Pancreas (tissue), 10 donors: ENCODE measurements around the gene AACS. TPM values are rescaled to one million over a fixed set of nuclear protein-coding genes. Genes with fewer than 3 reads are reported as not detected.

ENCODE experiments used
- ATAC-seq, 4 donors: fragments of 200-7000 bp; cut with Tn5 transposase; one replicate each; pipeline versions ENCODE4 v1.8.0 to v1.9.1; 2020; ENCODE audit warnings: mild to moderate bottlenecking in 4 of 4, moderate library complexity in 4 of 4
- DNase-seq, 6 donors: peaks; one replicate each; pipeline ENCODE4 v3.0.0-alpha.2; 2020
- FAIRE-seq: peaks from 2 replicates; lab custom pipeline; 2012; peaks lifted over from hg19 to GRCh38; lab: Jason Lieb, UNC
- H3K27ac ChIP-seq, 4 donors: fragments of 200-600 bp; sonication (generic); 1 replicate in 3 of 4; 2 replicates in 1 of 4; pipeline versions ENCODE4 v1.5.0 to v1.8.0; 2020
- H3K27me3 ChIP-seq, 4 donors: fragments of 200-600 bp; one replicate each; pipeline ENCODE4 v1.8.0; 2021
- H3K36me3 ChIP-seq, 3 donors: fragments of 200-600 bp; sonication (generic) in 1 of 3; one replicate each; pipeline versions ENCODE4 v1.5.0 to v1.8.0; 2020 to 2021
- H3K4me1 ChIP-seq, 3 donors: fragments of 200-600 bp; one replicate each; pipeline ENCODE4 v1.8.0; 2021
- H3K4me3 ChIP-seq, 4 donors: fragments of 200-600 bp; sonication (generic) in 2 of 4; one replicate each; pipeline versions ENCODE4 v1.5.0 to v1.8.0; 2020 to 2021
- H3K9me3 ChIP-seq, 4 donors: fragments of 200-600 bp; one replicate each; pipeline ENCODE4 v1.8.0; 2021
- CTCF ChIP-seq, 4 donors: fragments of 200-600 bp; sonication (generic) in 3 of 4; IDR thresholded peaks; one replicate each; pipeline versions ENCODE4 v1.5.0 to v1.8.0; 2021; ENCODE audit warnings: antibody characterized with exemption in 4 of 4
- WGBS, 2 donors: extraction: QIAGEN DNeasy Blood & Tissue Kit; methylation state at CpG; one replicate each; pipeline ENCODE4 v1.1.7; 2013; 5-methylcytosine and 5-hydroxymethylcytosine counted together
- intact Hi-C, 3 donors: fragments of 100-400 bp; cut with DNase I; formaldehyde crosslinking; loops; one replicate each; pipeline versions ENCODE4 v1.11.1 to v1.14.2; 2022
- polyA plus RNA-seq, 2 donors: library from polyadenylated mRNA; stranded (reverse); fragments of 200-250 nt; gene quantifications; one replicate each; pipeline ENCODE4 v1.2.3, GENCODE V29; 2013
- total RNA-seq, 6 donors: library from RNA; stranded (reverse); fragmentation: NEBNext Ultra II Directional in 4 of 6; extraction: Animal tissue kit (Norgen Biotek cat#: 25700) in 4 of 6; gene quantifications; one replicate each; pipeline versions ENCODE4 v1.2.1 to v1.2.4, GENCODE V29; 2021 to 2023
- donor health status: healthy with polysubstance abuse.
- donor health status: DM: no; HTN: no; CAD: no; lungs with moderate emphysema.
- donor health status: DM: no; HTN: no; CAD: no.
- donor health status: control.
- donor health status: control.
- donor health status: Bipolar disorder and iron deficiency.
- donor health status: DM: yes; HTN: yes; CAD: no.
- donor health status: DM: no; HTN: no; CAD: no.
- donor health status: DM: no; HTN: no; CAD: no.
- donor health status: DM: yes; HTN: yes; CAD: no.

AACS gene
- total and polyA plus RNA-seq, 8 donors = 11.0 to 21.4 (median 15.5) TPM

GRCh38 chr12:125064492-125064891, 743 bp upstream of the AACS start:
- WGBS, 2 donors = 53 to 58% methylated on average over 4 to 5 of the region's 5 CpGs
- Histone ChIP-seq H3K4me3 (peak overlapping the region in 3 of 4 donors; percentile 76 to 93 (median 89)), H3K9me3 (no peaks in the 10 kb centered on the region), H3K36me3 (no peaks in the 10 kb centered on the region), H3K27me3 (no peaks in the 10 kb centered on the region), H3K4me1 (peaks cover 0 to 8% (median 7%) of the 10 kb centered on the region in 3 donors), H3K27ac (no peak overlapping the region)
- no peak for DNase-seq
- no peak for ATAC-seq
- intact Hi-C loops = no loop called here
- no peak for FAIRE-seq
- no peak for TF ChIP-seq CTCF (IDR thresholded peaks at IDR 0.05)

GRCh38 chr12:125065919-125066570, 810 bp downstream of the AACS start:
- H3K4me1 ChIP-seq = peaks cover 0 to 8% (median 7%) of the 10 kb centered on the region in 3 donors
- H3K4me3 ChIP-seq = peak overlapping the region; percentile 76 to 95 (median 91)
- no peaks in the 10 kb centered on the region for H3K9me3 ChIP-seq
- WGBS, 2 donors = 38 to 40% methylated on average over 17 to 18 of the region's 18 CpGs
- FAIRE-seq (no peak), ATAC-seq (peak; percentile 1 to 10 (median 6)), DNase-seq (peak in 1 of 6 donors; percentile 65)
- H3K36me3 ChIP-seq = no peaks in the 10 kb centered on the region
- peak overlapping the region in 2 of 4 donors; percentile 6 to 55 for H3K27ac ChIP-seq
- no peaks in the 10 kb centered on the region for H3K27me3 ChIP-seq
- intact Hi-C loops = no loop called here
- TF ChIP-seq CTCF (IDR thresholded peaks at IDR 0.05) = no peak

GRCh38 chr12:125068391-125068790, 3.2 kb downstream of the AACS start:
- TF ChIP-seq CTCF (IDR thresholded peaks at IDR 0.05) = no peak
- WGBS, 2 donors = 83 to 86% methylated on average over 6 of the region's 6 CpGs

GRCh38 chr12:125069616-125070015, 4.4 kb downstream of the AACS start:
- 41 to 44% methylated on average over 8 of the region's 8 CpGs for WGBS, 2 donors
- no peaks in the 10 kb centered on the region for H3K36me3 ChIP-seq
- H3K27me3 ChIP-seq = no peaks in the 10 kb centered on the region
- no peak for TF ChIP-seq CTCF (IDR thresholded peaks at IDR 0.05)
- FAIRE-seq (no peak), DNase-seq (no peak), ATAC-seq (no peak)
- no peak overlapping the region for H3K4me3 ChIP-seq
- no peaks in the 10 kb centered on the region for H3K9me3 ChIP-seq
- H3K4me1 ChIP-seq = peaks cover 0 to 8% (median 7%) of the 10 kb centered on the region in 3 donors
- intact Hi-C loops = no loop called here
- H3K27ac ChIP-seq = no peak overlapping the region

More at GRCh38 chr12:125068391-125068790, 3.2 kb downstream of the AACS start:
- DNase-seq = no peak
- H3K36me3 ChIP-seq = no peaks in the 10 kb centered on the region
- ATAC-seq = no peak
- H3K27me3 ChIP-seq = no peaks in the 10 kb centered on the region
- intact Hi-C loops = no loop called here
- no peaks in the 10 kb centered on the region for H3K9me3 ChIP-seq
- peaks cover 0 to 8% (median 7%) of the 10 kb centered on the region in 3 donors for H3K4me1 ChIP-seq
- H3K27ac ChIP-seq = no peak overlapping the region
- H3K4me3 ChIP-seq = no peak overlapping the region
- FAIRE-seq = no peak

GRCh38 chr12:125070112-125070511, 4.9 kb downstream of the AACS start:
- Histone ChIP-seq H3K36me3 (no peaks in the 10 kb centered on the region), H3K27ac (no peak overlapping the region), H3K27me3 (no peaks in the 10 kb centered on the region), H3K4me1 (peaks cover 0 to 8% (median 7%) of the 10 kb centered on the region in 3 donors), H3K4me3 (no peak overlapping the region), H3K9me3 (no peaks in the 10 kb centered on the region)
- no peak for DNase-seq
- intact Hi-C loops = no loop called here
- no peak for TF ChIP-seq CTCF (IDR thresholded peaks at IDR 0.05)
- no peak for FAIRE-seq
- 82 to 85% methylated on average over 6 of the region's 6 CpGs for WGBS, 2 donors
- no peak for ATAC-seq
